ENCODE measurements around the gene ANKS6.

GRCh38 chr9:98707166-98708102 lies 88.9 kb downstream of the ANKS6 start:
- no peak for TF ChIP-seq POLR2A (IDR thresholded peaks at IDR 0.05)
- no peak for TF ChIP-seq CTCF (IDR thresholded peaks at IDR 0.05)
- TF ChIP-seq POLR2AphosphoS5 (IDR thresholded peaks at IDR 0.05): no peak

Data from breast epithelium (tissue), 3 donors.